ENCODE measurements around the gene PNPLA1.

The PNPLA1 gene

DNA sequence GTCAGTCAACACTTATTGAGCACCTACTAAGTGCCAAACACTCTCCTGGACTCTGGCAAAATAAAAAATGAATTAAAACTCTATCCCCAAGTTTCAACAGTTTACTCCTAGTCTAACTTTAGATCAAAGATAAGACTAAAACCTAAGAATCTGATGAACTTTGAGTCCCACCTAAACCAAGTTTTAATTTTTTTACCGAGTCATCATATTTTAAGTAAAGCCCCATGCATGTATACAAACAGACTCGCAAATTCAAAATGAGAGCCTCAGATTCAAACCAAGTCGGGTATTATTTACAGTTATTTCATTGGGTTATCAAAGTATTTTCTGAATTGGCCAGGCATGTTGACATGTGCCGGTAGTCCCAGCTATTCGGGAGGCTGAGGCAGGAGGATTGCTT is 38.7 kb downstream of the PNPLA1 start:
- H3K4me2 ChIP-seq (ENCODE audit: low read length) = no peak overlapping the region
- H3K18ac ChIP-seq (ENCODE audit: low read length) = no peak overlapping the region
- no peaks in the 10 kb centered on the region for H3K4me1 ChIP-seq (ENCODE audit: control insufficient read depth, low read depth, low read length)
- H3K23ac ChIP-seq (ENCODE audit: low read length) = no peak overlapping the region
- no peak overlapping the region for H2BK15ac ChIP-seq (replicated peaks; ENCODE audit: low read depth)
- H3K27me3 ChIP-seq (ENCODE audit: insufficient read depth, low read length, poor library complexity) = no peaks in the 10 kb centered on the region
- no peak overlapping the region for H4K8ac ChIP-seq (ENCODE audit: low read depth, low read length)
- no peak for DNase-seq
- H3K27ac ChIP-seq (ENCODE audit: low read depth, low read length) = no peak overlapping the region
- H3K79me2 ChIP-seq (ENCODE audit: control insufficient read depth, insufficient read depth, low read length) = no peaks in the 10 kb centered on the region
- no peak overlapping the region for H2BK120ac ChIP-seq (ENCODE audit: low read depth, low read length)
- H2AK5ac ChIP-seq (ENCODE audit: low read length) = no peak overlapping the region
- no peak overlapping the region for H2BK5ac ChIP-seq (ENCODE audit: low read length)
- no peak overlapping the region for H4K5ac ChIP-seq (ENCODE audit: low read length)
- H3K4ac ChIP-seq (ENCODE audit: low read depth, low read length) = no peak overlapping the region
- no CpG with 5 or more reads among the region's 5 CpGs for WGBS (ENCODE audit: extremely low coverage, insufficient coverage, low lambda C conversion rate)
- H3K79me1 ChIP-seq (ENCODE audit: low read length) = no peaks in the 10 kb centered on the region
- H3K9ac ChIP-seq (ENCODE audit: low read length) = no peak overlapping the region
- no peak overlapping the region for H3K56ac ChIP-seq (ENCODE audit: low read length)
- H3K36me3 ChIP-seq (ENCODE audit: control insufficient read depth, insufficient read depth, low read length) = no peaks in the 10 kb centered on the region
- no peak overlapping the region for H3K4me3 ChIP-seq (ENCODE audit: low read length)

DNA sequence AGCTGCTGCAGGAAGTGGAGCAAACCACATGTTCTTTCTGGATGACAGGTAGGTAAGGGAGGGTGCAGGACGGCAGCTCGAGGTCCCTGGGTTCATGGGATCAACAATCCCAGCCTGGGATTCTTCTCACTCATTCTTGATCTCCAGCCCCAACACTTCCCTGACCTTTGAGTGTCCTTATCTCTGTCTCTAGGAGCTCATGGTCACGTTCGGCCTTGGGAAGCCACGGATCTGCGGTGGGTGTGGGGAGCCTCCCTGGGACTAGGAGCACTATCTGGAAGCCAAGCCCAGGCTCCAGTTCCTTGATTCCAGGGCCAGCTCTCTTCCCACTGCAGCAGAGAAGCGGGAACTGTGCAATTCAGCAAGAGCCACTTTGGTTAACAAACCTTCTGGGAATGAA is 39.3 kb downstream of the PNPLA1 start:
- no peak overlapping the region for H3K23ac ChIP-seq (ENCODE audit: low read length)
- no CpG with 5 or more reads among the region's 7 CpGs for WGBS (ENCODE audit: extremely low coverage, insufficient coverage, low lambda C conversion rate)
- no peaks in the 10 kb centered on the region for H3K79me2 ChIP-seq (ENCODE audit: control insufficient read depth, insufficient read depth, low read length)
- no peak overlapping the region for H3K4ac ChIP-seq (ENCODE audit: low read depth, low read length)
- H3K4me1 ChIP-seq (ENCODE audit: control insufficient read depth, low read depth, low read length) = no peaks in the 10 kb centered on the region
- no peak overlapping the region for H2BK5ac ChIP-seq (ENCODE audit: low read length)
- no peak overlapping the region for H4K5ac ChIP-seq (ENCODE audit: low read length)
- H3K27me3 ChIP-seq (ENCODE audit: insufficient read depth, low read length, poor library complexity) = no peaks in the 10 kb centered on the region
- H3K18ac ChIP-seq (ENCODE audit: low read length) = no peak overlapping the region
- no peak overlapping the region for H3K9ac ChIP-seq (ENCODE audit: low read length)
- no peaks in the 10 kb centered on the region for H3K79me1 ChIP-seq (ENCODE audit: low read length)
- no peak overlapping the region for H2BK120ac ChIP-seq (ENCODE audit: low read depth, low read length)
- no peak for DNase-seq
- H3K4me2 ChIP-seq (ENCODE audit: low read length) = no peak overlapping the region
- H3K4me3 ChIP-seq (ENCODE audit: low read length) = no peak overlapping the region
- H4K8ac ChIP-seq (ENCODE audit: low read depth, low read length) = no peak overlapping the region
- no peak overlapping the region for H2AK5ac ChIP-seq (ENCODE audit: low read length)
- no peaks in the 10 kb centered on the region for H3K36me3 ChIP-seq (ENCODE audit: control insufficient read depth, insufficient read depth, low read length)
- H2BK15ac ChIP-seq (replicated peaks; ENCODE audit: low read depth) = no peak overlapping the region
- no peak overlapping the region for H3K56ac ChIP-seq (ENCODE audit: low read length)
- no peak overlapping the region for H3K27ac ChIP-seq (ENCODE audit: low read depth, low read length)

DNA sequence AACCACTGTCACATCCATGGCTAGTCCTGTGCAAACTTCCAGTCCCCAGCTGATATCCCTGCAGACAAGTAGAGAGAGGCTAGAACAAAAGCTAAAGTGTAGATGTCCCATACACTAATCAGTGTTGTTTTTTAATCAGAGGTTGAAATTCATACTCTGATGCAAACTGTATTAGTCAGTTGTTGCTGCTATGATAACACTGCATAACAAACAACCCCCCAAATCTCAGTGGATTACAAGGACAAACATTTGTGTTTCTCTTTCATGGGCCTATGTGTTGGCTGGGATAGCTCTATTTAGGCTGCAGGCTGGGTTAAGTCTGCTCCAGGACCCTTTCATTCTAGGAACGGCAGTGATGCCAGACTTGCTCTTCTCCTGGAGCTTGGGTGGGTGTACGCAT is 40.0 kb downstream of the PNPLA1 start:
- Histone ChIP-seq H3K4me2 (ENCODE audit: low read length) (no peak overlapping the region), H3K9ac (ENCODE audit: low read length) (no peak overlapping the region), H3K4me1 (ENCODE audit: control insufficient read depth, low read depth, low read length) (no peaks in the 10 kb centered on the region), H2BK15ac (replicated peaks; ENCODE audit: low read depth) (no peak overlapping the region), H2BK120ac (ENCODE audit: low read depth, low read length) (no peak overlapping the region), H3K4me3 (ENCODE audit: low read length) (no peak overlapping the region), H3K56ac (ENCODE audit: low read length) (no peak overlapping the region), H2AK5ac (ENCODE audit: low read length) (no peak overlapping the region), H2BK5ac (ENCODE audit: low read length) (no peak overlapping the region), H3K23ac (ENCODE audit: low read length) (no peak overlapping the region), H3K27ac (ENCODE audit: low read depth, low read length) (no peak overlapping the region), H4K5ac (ENCODE audit: low read length) (no peak overlapping the region), H3K27me3 (ENCODE audit: insufficient read depth, low read length, poor library complexity) (no peaks in the 10 kb centered on the region), H4K8ac (ENCODE audit: low read depth, low read length) (no peak overlapping the region), H3K18ac (ENCODE audit: low read length) (no peak overlapping the region), H3K36me3 (ENCODE audit: control insufficient read depth, insufficient read depth, low read length) (no peaks in the 10 kb centered on the region), H3K79me2 (ENCODE audit: control insufficient read depth, insufficient read depth, low read length) (no peaks in the 10 kb centered on the region), H3K79me1 (ENCODE audit: low read length) (no peaks in the 10 kb centered on the region), H3K4ac (ENCODE audit: low read depth, low read length) (no peak overlapping the region)
- no peak for DNase-seq
- WGBS (ENCODE audit: extremely low coverage, insufficient coverage, low lambda C conversion rate) = no CpG with 5 or more reads among the region's 2 CpGs

DNA sequence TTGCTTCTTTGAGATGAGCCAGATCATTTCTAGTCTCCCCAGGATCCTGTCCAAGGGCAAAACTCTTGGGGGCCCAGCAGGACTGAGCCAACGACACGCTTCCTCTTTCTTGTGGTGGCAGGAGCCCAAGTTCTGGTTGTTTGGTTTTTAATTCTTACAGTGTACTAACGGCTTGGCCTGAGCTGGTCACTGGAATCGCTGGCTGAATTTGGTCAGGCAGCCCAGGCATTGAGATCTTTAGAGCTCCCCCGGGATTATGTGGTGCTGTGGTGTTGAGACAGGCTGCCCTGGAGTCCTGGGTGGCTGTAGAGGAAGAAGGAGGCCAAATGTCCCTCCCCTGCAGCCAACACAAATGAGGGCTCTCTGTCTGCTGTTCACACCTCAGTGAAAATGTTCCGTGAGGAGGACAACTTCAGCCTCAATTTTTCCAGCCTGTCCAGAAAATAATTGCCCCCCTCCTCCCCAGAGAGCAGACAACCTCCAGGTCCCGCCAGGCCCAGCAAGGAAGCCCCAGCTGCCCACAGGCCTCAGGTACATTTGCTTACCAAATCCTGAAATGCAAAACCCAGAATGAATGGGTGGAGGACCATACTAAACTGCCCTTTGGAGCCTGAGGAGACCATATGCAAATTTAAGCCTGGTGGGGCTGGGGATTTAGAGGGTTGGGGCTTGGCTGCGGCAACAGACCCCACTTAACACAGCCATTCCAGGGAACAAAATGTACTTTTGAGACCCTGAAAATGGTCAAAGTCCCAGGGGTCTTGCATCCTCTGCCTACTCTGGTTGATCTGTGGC is 43.2 kb downstream of the PNPLA1 start:
- Histone ChIP-seq H3K9ac (ENCODE audit: low read length) (no peak overlapping the region), H3K4me2 (ENCODE audit: low read length) (no peak overlapping the region), H3K56ac (ENCODE audit: low read length) (peak overlapping the region; percentile 1), H3K4ac (ENCODE audit: low read depth, low read length) (no peak overlapping the region), H3K27me3 (ENCODE audit: insufficient read depth, low read length, poor library complexity) (no peaks in the 10 kb centered on the region), H3K4me1 (ENCODE audit: control insufficient read depth, low read depth, low read length) (no peaks in the 10 kb centered on the region), H3K79me2 (ENCODE audit: control insufficient read depth, insufficient read depth, low read length) (no peaks in the 10 kb centered on the region), H3K36me3 (ENCODE audit: control insufficient read depth, insufficient read depth, low read length) (no peaks in the 10 kb centered on the region), H3K4me3 (ENCODE audit: low read length) (no peak overlapping the region), H3K27ac (ENCODE audit: low read depth, low read length) (peak overlapping the region; percentile 5), H3K23ac (ENCODE audit: low read length) (no peak overlapping the region), H3K79me1 (ENCODE audit: low read length) (no peaks in the 10 kb centered on the region), H4K8ac (ENCODE audit: low read depth, low read length) (no peak overlapping the region), H2BK5ac (ENCODE audit: low read length) (no peak overlapping the region), H2AK5ac (ENCODE audit: low read length) (no peak overlapping the region), H4K5ac (ENCODE audit: low read length) (no peak overlapping the region), H2BK120ac (ENCODE audit: low read depth, low read length) (no peak overlapping the region), H2BK15ac (replicated peaks; ENCODE audit: low read depth) (no peak overlapping the region), H3K18ac (ENCODE audit: low read length) (no peak overlapping the region)
- no peak for DNase-seq
- no CpG with 5 or more reads among the region's 8 CpGs for WGBS (ENCODE audit: extremely low coverage, insufficient coverage, low lambda C conversion rate)

DNA sequence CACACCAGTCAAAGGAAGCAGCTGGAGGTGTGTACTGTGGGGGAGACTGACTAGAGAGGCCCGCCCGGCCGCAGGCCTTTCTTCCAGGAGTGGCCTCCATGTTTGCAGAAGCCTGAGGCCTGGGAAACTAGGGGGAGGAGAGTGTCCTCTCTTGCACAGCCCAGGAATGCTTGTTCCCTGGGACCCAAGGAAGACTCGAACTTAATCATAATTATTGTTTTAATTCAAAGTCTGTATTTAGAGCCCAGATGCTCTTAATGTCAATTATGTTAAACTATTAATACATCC is 43.7 kb downstream of the PNPLA1 start:
- Histone ChIP-seq H3K56ac (ENCODE audit: low read length) (peak overlapping the region; percentile 1), H3K4me2 (ENCODE audit: low read length) (no peak overlapping the region), H2BK5ac (ENCODE audit: low read length) (no peak overlapping the region), H3K4ac (ENCODE audit: low read depth, low read length) (no peak overlapping the region), H3K27ac (ENCODE audit: low read depth, low read length) (peak overlapping the region; percentile 5), H2AK5ac (ENCODE audit: low read length) (no peak overlapping the region), H3K4me1 (ENCODE audit: control insufficient read depth, low read depth, low read length) (no peaks in the 10 kb centered on the region), H3K23ac (ENCODE audit: low read length) (no peak overlapping the region), H4K8ac (ENCODE audit: low read depth, low read length) (no peak overlapping the region), H3K79me1 (ENCODE audit: low read length) (no peaks in the 10 kb centered on the region), H3K27me3 (ENCODE audit: insufficient read depth, low read length, poor library complexity) (no peaks in the 10 kb centered on the region), H3K4me3 (ENCODE audit: low read length) (no peak overlapping the region), H2BK15ac (replicated peaks; ENCODE audit: low read depth) (no peak overlapping the region), H3K9ac (ENCODE audit: low read length) (no peak overlapping the region), H2BK120ac (ENCODE audit: low read depth, low read length) (no peak overlapping the region), H4K5ac (ENCODE audit: low read length) (no peak overlapping the region), H3K36me3 (ENCODE audit: control insufficient read depth, insufficient read depth, low read length) (no peaks in the 10 kb centered on the region), H3K79me2 (ENCODE audit: control insufficient read depth, insufficient read depth, low read length) (no peaks in the 10 kb centered on the region), H3K18ac (ENCODE audit: low read length) (no peak overlapping the region)
- no CpG with 5 or more reads among the region's 4 CpGs for WGBS (ENCODE audit: extremely low coverage, insufficient coverage, low lambda C conversion rate)
- DNase-seq = no peak

All from mesendoderm (in vitro differentiated cells).